HUES64 (cell line): ENCODE results near the gene NRP1.

Source experiments
- H3K27ac ChIP-seq: 2 replicates; pipeline ENCODE4 v1.7.0; 2013; ENCODE audit warnings: low read depth, low read length, inconsistent platforms
- H3K27me3 ChIP-seq: 2 replicates; pipeline ENCODE4 v1.6.1; 2013; ENCODE audit warnings: mild to moderate bottlenecking, low read length; ENCODE audit not compliant: insufficient read depth
- H3K36me3 ChIP-seq: 2 replicates; pipeline ENCODE4 v1.6.1; 2013; ENCODE audit warnings: mild to moderate bottlenecking, low read length; ENCODE audit not compliant: insufficient read depth
- H3K4me1 ChIP-seq: 2 replicates; pipeline ENCODE4 v1.6.1; 2013; ENCODE audit warnings: mild to moderate bottlenecking, low read length, moderate library complexity; ENCODE audit not compliant: insufficient read depth
- H3K4me3 ChIP-seq: 2 replicates; pipeline ENCODE4 v1.5.1; 2013; ENCODE audit warnings: mild to moderate bottlenecking, low read length, moderate library complexity
- H3K9ac ChIP-seq: 2 replicates; pipeline ENCODE4 v1.6.1; 2013; ENCODE audit warnings: mild to moderate bottlenecking, low read depth, low read length
- H3K9me3 ChIP-seq: 2 replicates; pipeline ENCODE4 v1.6.1; 2013; ENCODE audit warnings: low read depth, low read length; ENCODE audit not compliant: insufficient read depth
- WGBS: fragments of 150-250, 120-280 bp; methylation state at CpG from one replicate; pipeline ENCODE4 v1.1.7; 2013; ENCODE audit warnings: missing lambda C conversion rate; 5-methylcytosine and 5-hydroxymethylcytosine counted together

The NRP1 gene

GRCh38 chr10:33152146-33152545 lies 182.3 kb downstream of the NRP1 start:
- Histone ChIP-seq H3K4me1 (no peaks in the 10 kb centered on the region), H3K9me3 (no peaks in the 10 kb centered on the region), H3K27me3 (no peaks in the 10 kb centered on the region), H3K9ac (no peak overlapping the region), H3K27ac (no peak overlapping the region), H3K36me3 (no peaks in the 10 kb centered on the region), H3K4me3 (no peak overlapping the region)
- 93% methylated on average over 7 of the region's 7 CpGs for WGBS

DNA sequence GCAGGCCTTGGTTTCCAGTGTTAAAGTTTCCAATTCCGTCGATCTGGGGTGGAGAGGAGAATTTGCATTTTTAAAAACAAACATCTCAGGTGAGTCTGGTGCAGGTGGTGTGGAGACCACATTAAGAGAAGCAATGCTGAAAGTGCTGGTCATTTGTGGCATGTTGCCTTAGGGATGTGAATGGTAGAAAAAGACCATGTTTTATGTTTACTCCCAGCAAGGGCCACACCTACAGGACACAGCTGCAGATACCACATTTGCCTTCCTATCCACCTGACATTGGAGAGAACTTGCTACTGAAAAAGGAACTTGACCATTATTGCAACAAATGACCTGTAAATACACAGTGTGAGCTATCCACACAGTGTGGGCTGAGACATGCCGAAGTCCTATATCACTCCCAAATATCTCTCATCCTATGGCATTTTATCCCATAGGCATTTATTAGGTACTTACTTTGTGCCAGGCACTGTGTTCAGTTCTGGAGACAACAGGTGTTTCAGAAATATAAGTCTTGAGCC lies 183.1 kb downstream of the NRP1 start:
- 92% methylated on average over 3 of the region's 3 CpGs for WGBS
- Histone ChIP-seq H3K4me3 (no peak overlapping the region), H3K9me3 (no peaks in the 10 kb centered on the region), H3K36me3 (no peaks in the 10 kb centered on the region), H3K4me1 (no peaks in the 10 kb centered on the region), H3K27ac (no peak overlapping the region), H3K27me3 (no peaks in the 10 kb centered on the region), H3K9ac (no peak overlapping the region)

DNA sequence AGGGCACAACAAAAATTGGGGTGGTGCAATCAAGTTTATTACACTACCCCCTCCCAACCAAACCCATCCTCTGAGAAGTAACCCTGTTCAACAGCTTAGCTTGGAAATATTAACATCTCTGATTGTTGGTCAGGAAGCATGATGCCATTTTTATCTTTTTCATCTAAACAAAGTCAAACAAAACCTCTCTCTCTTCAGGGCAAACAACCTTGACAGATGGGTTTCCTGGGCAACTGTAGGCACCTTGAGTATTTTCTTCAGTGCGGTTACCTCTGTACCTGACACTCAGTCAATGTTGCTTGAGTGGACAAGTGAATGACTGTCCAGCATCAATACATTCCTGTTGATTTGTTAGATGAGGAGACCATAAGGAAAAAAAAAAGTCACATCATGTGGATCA lies 183.6 kb downstream of the NRP1 start:
- Histone ChIP-seq H3K9me3 (no peaks in the 10 kb centered on the region), H3K27me3 (no peaks in the 10 kb centered on the region), H3K9ac (no peak overlapping the region), H3K27ac (no peak overlapping the region), H3K4me1 (no peaks in the 10 kb centered on the region), H3K4me3 (no peak overlapping the region), H3K36me3 (no peaks in the 10 kb centered on the region)
- WGBS: 100% methylated on average over 1 of the region's 1 CpG

GRCh38 chr10:33150146-33150545 lies 184.3 kb downstream of the NRP1 start:
- Histone ChIP-seq H3K27ac (no peak overlapping the region), H3K9me3 (no peaks in the 10 kb centered on the region), H3K27me3 (no peaks in the 10 kb centered on the region), H3K4me1 (no peaks in the 10 kb centered on the region), H3K4me3 (no peak overlapping the region), H3K9ac (no peak overlapping the region), H3K36me3 (no peaks in the 10 kb centered on the region)
- 78% methylated on average over 2 of the region's 2 CpGs for WGBS

- 88% methylated on average over 3 of the region's 3 CpGs for WGBS
- H3K4me1 ChIP-seq: no peaks in the 10 kb centered on the region
- H3K9me3 ChIP-seq: no peaks in the 10 kb centered on the region
- H3K27me3 ChIP-seq: no peaks in the 10 kb centered on the region
- H3K9ac ChIP-seq: no peak overlapping the region
- H3K4me3 ChIP-seq: no peak overlapping the region
- no peaks in the 10 kb centered on the region for H3K36me3 ChIP-seq
- no peak overlapping the region for H3K27ac ChIP-seq
Measured at GRCh38 chr10:33147013-33147310, 187.5 kb downstream of the NRP1 start.

DNA sequence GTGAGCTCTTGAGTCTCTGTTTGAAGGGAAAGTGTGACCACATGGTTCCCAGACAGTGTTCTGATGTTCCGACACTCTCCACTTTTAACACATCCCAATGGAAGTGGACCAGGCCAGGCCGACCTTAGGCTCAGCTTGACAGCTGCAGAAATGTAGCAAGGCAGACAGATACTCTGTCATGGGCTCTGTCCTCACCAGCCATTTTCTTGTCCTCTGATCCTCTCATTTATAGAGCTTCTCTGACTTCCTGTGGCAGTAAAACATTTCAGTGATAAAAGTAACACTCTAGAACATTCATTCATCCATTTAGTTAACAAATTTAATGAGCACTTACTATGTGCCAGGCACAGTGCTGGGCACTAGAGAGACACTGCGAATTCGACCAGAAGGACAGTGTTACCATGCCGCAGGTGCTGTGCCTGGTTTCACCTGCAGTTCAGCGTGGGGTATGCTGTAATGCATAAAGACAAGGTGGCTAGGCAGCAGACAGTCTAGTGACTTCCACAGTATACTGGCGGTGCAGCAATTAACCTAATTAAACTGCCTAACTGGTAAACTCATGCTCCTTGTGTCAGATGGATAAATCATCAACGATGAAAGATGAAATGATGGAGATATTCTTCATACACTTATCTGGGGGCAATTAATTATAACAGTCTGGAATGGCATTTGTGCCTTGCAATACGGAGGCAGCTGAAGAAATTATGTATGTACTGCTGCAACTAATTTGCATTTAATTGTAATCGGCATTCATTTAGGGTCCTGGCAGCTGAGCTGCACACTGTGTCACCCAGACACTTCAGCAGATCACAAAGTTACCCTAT lies 188.1 kb downstream of the NRP1 start:
- H3K9me3 ChIP-seq: no peaks in the 10 kb centered on the region
- no peak overlapping the region for H3K27ac ChIP-seq
- WGBS: 84% methylated on average over 10 of the region's 10 CpGs
- no peaks in the 10 kb centered on the region for H3K4me1 ChIP-seq
- no peaks in the 10 kb centered on the region for H3K36me3 ChIP-seq
- H3K4me3 ChIP-seq: no peak overlapping the region
- H3K27me3 ChIP-seq: no peaks in the 10 kb centered on the region
- H3K9ac ChIP-seq: no peak overlapping the region

- Histone ChIP-seq H3K9ac (no peak overlapping the region), H3K9me3 (no peaks in the 10 kb centered on the region), H3K27ac (no peak overlapping the region), H3K36me3 (no peaks in the 10 kb centered on the region), H3K4me3 (no peak overlapping the region), H3K4me1 (no peaks in the 10 kb centered on the region), H3K27me3 (no peaks in the 10 kb centered on the region)
- 75% methylated on average over 8 of the region's 8 CpGs for WGBS
Measured at GRCh38 chr10:33145451-33146188, 188.8 kb downstream of the NRP1 start.

- Histone ChIP-seq H3K27me3 (no peaks in the 10 kb centered on the region), H3K36me3 (no peaks in the 10 kb centered on the region), H3K9me3 (no peaks in the 10 kb centered on the region), H3K4me3 (no peak overlapping the region), H3K4me1 (no peaks in the 10 kb centered on the region), H3K9ac (no peak overlapping the region), H3K27ac (no peak overlapping the region)
- 92% methylated on average over 5 of the region's 5 CpGs for WGBS
Measured at GRCh38 chr10:33143160-33143728, 191.2 kb downstream of the NRP1 start.

- no peak overlapping the region for H3K9ac ChIP-seq
- H3K9me3 ChIP-seq: no peaks in the 10 kb centered on the region
- H3K27ac ChIP-seq: no peak overlapping the region
- H3K27me3 ChIP-seq: no peaks in the 10 kb centered on the region
- no peak overlapping the region for H3K4me3 ChIP-seq
- H3K36me3 ChIP-seq: no peaks in the 10 kb centered on the region
- H3K4me1 ChIP-seq: no peaks in the 10 kb centered on the region
- WGBS: 68% methylated on average over 4 of the region's 4 CpGs
Measured at GRCh38 chr10:33142295-33142694, 192.2 kb downstream of the NRP1 start.

DNA sequence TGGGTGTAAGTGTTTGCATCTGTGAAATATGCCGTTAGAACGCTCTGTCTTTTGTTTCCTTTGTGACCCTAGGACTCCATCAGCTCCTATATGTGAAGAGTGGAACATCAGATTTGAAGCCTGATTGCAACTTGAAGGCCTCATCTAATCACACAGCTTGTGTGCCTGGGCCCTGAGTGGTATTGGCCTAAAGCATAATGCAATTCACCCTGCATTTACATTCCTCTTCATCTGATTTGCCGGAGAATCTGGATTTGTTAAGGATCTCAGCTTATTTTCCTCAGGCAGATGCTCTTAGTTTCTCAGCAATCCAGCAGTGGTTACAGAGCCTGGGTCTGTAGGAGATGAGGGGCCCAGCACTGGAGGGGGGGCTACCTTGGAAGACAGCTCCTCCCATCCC lies 193.2 kb downstream of the NRP1 start:
- Histone ChIP-seq H3K27ac (no peak overlapping the region), H3K4me3 (no peak overlapping the region), H3K27me3 (no peaks in the 10 kb centered on the region), H3K4me1 (no peaks in the 10 kb centered on the region), H3K9me3 (no peaks in the 10 kb centered on the region), H3K9ac (no peak overlapping the region), H3K36me3 (no peaks in the 10 kb centered on the region)
- 95% methylated on average over 3 of the region's 3 CpGs for WGBS

- Histone ChIP-seq H3K27ac (no peak overlapping the region), H3K9ac (no peak overlapping the region), H3K4me1 (no peaks in the 10 kb centered on the region), H3K4me3 (no peak overlapping the region), H3K36me3 (no peaks in the 10 kb centered on the region), H3K27me3 (no peaks in the 10 kb centered on the region), H3K9me3 (no peaks in the 10 kb centered on the region)
- WGBS: 85% methylated on average over 12 of the region's 12 CpGs
Measured at GRCh38 chr10:33139181-33139646, 195.3 kb downstream of the NRP1 start.
